Fibroblast of the aortic adventitia (primary cell): Measurements from ENCODE around the gene PPIE. TPM values are rescaled to one million over a fixed set of nuclear protein-coding genes. Genes with fewer than 3 reads are reported as not detected.

Experiments
- DNase-seq: peaks from one replicate; pipeline ENCODE4 v3.0.0-alpha.2; 2010; ENCODE audit warnings: low read depth
- H3K4me3 ChIP-seq: 2 replicates; pipeline ENCODE4 v1.5.1; 2011; ENCODE audit warnings: low read depth, mild to moderate bottlenecking, control low read depth, low read length, moderate library complexity
- CTCF ChIP-seq: IDR thresholded peaks from 2 replicates; pipeline ENCODE4 v1.5.1; 2011; ENCODE audit warnings: mild to moderate bottlenecking, low read length, control low read depth, inconsistent platforms; ENCODE audit not compliant: insufficient read depth
- small RNA-seq: library from RNA; depleted of rRNA; stranded (forward); fragments of <200 nt; gene quantifications from one replicate; pipeline ENCODE3, GENCODE V24; 2012
- total RNA-seq: library from RNA; depleted of rRNA; stranded (reverse); fragments of >200 nt; gene quantifications from 2 replicates; pipeline ENCODE4 v1.2.3, GENCODE V29; 2012; ENCODE audit warnings: low replicate concordance

Gene PPIE
- total RNA-seq, 1 donor: 28.4 TPM

- no peak for DNase-seq
- no peak overlapping the region for H3K4me3 ChIP-seq
- TF ChIP-seq CTCF: no peak
Measured at GRCh38 chr1:39805385-39805784, 66.7 kb downstream of the PPIE start.

GRCh38 chr1:39808784-39809517, 70.3 kb downstream of the PPIE start:
- H3K4me3 ChIP-seq: no peak overlapping the region
- TF ChIP-seq CTCF: no peak
- no peak for DNase-seq

GRCh38 chr1:39812913-39813312, 74.2 kb downstream of the PPIE start:
- TF ChIP-seq CTCF: no peak
- H3K4me3 ChIP-seq: no peak overlapping the region
- DNase-seq: no peak

Small RNA genes lying within 50 kb of the gene (small RNA-seq; reads per million reads assigned to genes)
- not detected for gene AL033527.1
- not detected for gene RNU7-121P

Other genes with a start within 250 kb of the PPIE start
- gene BMP8A, start 247.2 kb upstream of the PPIE start, total RNA-seq: not detected in 2 replicates
- 139 and 422 TPM in 2 replicates for gene PABPC4, start 162.1 kb upstream of the PPIE start, total RNA-seq
- not detected in 2 replicates for gene HEYL, start 99.2 kb upstream of the PPIE start, total RNA-seq
- not detected in 2 replicates for gene NT5C1A, start 66.8 kb upstream of the PPIE start, total RNA-seq
- under 0.01 TPM in 1 of 2 replicates, not detected in the other for gene HPCAL4, start 47.4 kb upstream of the PPIE start, total RNA-seq
- gene OXCT2, start 32.5 kb downstream of the PPIE start, total RNA-seq: 0.98 and 0.99 TPM in 2 replicates
- not detected in 2 replicates for gene BMP8B, start 50.0 kb downstream of the PPIE start, total RNA-seq
- gene TRIT1, start 144.6 kb downstream of the PPIE start, total RNA-seq: 14.6 and 28.1 TPM in 2 replicates
- 0.41 and 0.81 TPM in 2 replicates for gene MYCL, start 163.0 kb downstream of the PPIE start, total RNA-seq
- 0.49 and 2.3 TPM in 2 replicates for gene MFSD2A, start 216.3 kb downstream of the PPIE start, total RNA-seq